ENCODE data around the gene KIDINS220.

Gene KIDINS220

GRCh38 chr2:8836971-8837794, at the start of gene KIDINS220:
TSS of gene KIDINS220 (minus strand) at chr2:8837613. CDS start at chr2:8827093, 10,520 bp downstream.
- peak; percentile 33 for DNase-seq (ENCODE audit: low read depth, low spot score)
- no peaks in the 10 kb centered on the region for H3K9me3 ChIP-seq (ENCODE audit: control insufficient read depth, insufficient read depth, low read length)
- H3K36me3 ChIP-seq (ENCODE audit: control insufficient read depth, insufficient read depth, low read length) = no peaks in the 10 kb centered on the region
- peak within 1 kb of the TSS; percentile 76; the same call in 1 of the 2 replicates for H3K4me3 ChIP-seq (ENCODE audit: low read length)
- H3K27ac ChIP-seq (ENCODE audit: low read length) = no peak within 1 kb of the TSS
- H3K27me3 ChIP-seq (ENCODE audit: control insufficient read depth, insufficient read depth, low read length) = no peaks in the 10 kb centered on the region
- no CpG with 5 or more reads among the region's 67 CpGs for WGBS (ENCODE audit: insufficient coverage, insufficient read length)
- peaks cover 2% of the 10 kb centered on the region; the same call in 1 of the 2 replicates for H3K4me1 ChIP-seq (ENCODE audit: control insufficient read depth, insufficient read depth, low read length)

- no CpG with 5 or more reads among the region's 2 CpGs for WGBS (ENCODE audit: insufficient coverage, insufficient read length)
- no peak overlapping the region for H3K27ac ChIP-seq (ENCODE audit: low read length)
- no peaks in the 10 kb centered on the region for H3K27me3 ChIP-seq (ENCODE audit: control insufficient read depth, insufficient read depth, low read length)
- H3K36me3 ChIP-seq (ENCODE audit: control insufficient read depth, insufficient read depth, low read length) = no peaks in the 10 kb centered on the region
- no peak overlapping the region for H3K4me3 ChIP-seq (ENCODE audit: low read length)
- DNase-seq (ENCODE audit: low read depth, low spot score) = no peak
- no peaks in the 10 kb centered on the region for H3K4me1 ChIP-seq (ENCODE audit: control insufficient read depth, insufficient read depth, low read length)
- H3K9me3 ChIP-seq (ENCODE audit: control insufficient read depth, insufficient read depth, low read length) = no peaks in the 10 kb centered on the region
Measured at GRCh38 chr2:8886876-8887275, 49.5 kb upstream of the KIDINS220 start.

GRCh38 chr2:8886202-8886518, 48.7 kb upstream of the KIDINS220 start:
- no peak for DNase-seq (ENCODE audit: low read depth, low spot score)
- no peaks in the 10 kb centered on the region for H3K27me3 ChIP-seq (ENCODE audit: control insufficient read depth, insufficient read depth, low read length)
- H3K4me1 ChIP-seq (ENCODE audit: control insufficient read depth, insufficient read depth, low read length) = no peaks in the 10 kb centered on the region
- H3K9me3 ChIP-seq (ENCODE audit: control insufficient read depth, insufficient read depth, low read length) = no peaks in the 10 kb centered on the region
- WGBS (ENCODE audit: insufficient coverage, insufficient read length) = no CpG with 5 or more reads among the region's 1 CpG
- no peak overlapping the region for H3K4me3 ChIP-seq (ENCODE audit: low read length)
- H3K36me3 ChIP-seq (ENCODE audit: control insufficient read depth, insufficient read depth, low read length) = no peaks in the 10 kb centered on the region
- H3K27ac ChIP-seq (ENCODE audit: low read length) = no peak overlapping the region

GRCh38 chr2:8885449-8886201, 48.2 kb upstream of the KIDINS220 start:
- H3K4me3 ChIP-seq (ENCODE audit: low read length) = no peak overlapping the region
- H3K27me3 ChIP-seq (ENCODE audit: control insufficient read depth, insufficient read depth, low read length) = no peaks in the 10 kb centered on the region
- H3K4me1 ChIP-seq (ENCODE audit: control insufficient read depth, insufficient read depth, low read length) = no peaks in the 10 kb centered on the region
- H3K9me3 ChIP-seq (ENCODE audit: control insufficient read depth, insufficient read depth, low read length) = no peaks in the 10 kb centered on the region
- H3K36me3 ChIP-seq (ENCODE audit: control insufficient read depth, insufficient read depth, low read length) = no peaks in the 10 kb centered on the region
- 100% methylated on average over 2 of the region's 7 CpGs for WGBS (ENCODE audit: insufficient coverage, insufficient read length)
- H3K27ac ChIP-seq (ENCODE audit: low read length) = no peak overlapping the region
- no peak for DNase-seq (ENCODE audit: low read depth, low spot score)

- no peak for DNase-seq (ENCODE audit: low read depth, low spot score)
- no peaks in the 10 kb centered on the region for H3K27me3 ChIP-seq (ENCODE audit: control insufficient read depth, insufficient read depth, low read length)
- no peaks in the 10 kb centered on the region for H3K36me3 ChIP-seq (ENCODE audit: control insufficient read depth, insufficient read depth, low read length)
- H3K4me1 ChIP-seq (ENCODE audit: control insufficient read depth, insufficient read depth, low read length) = no peaks in the 10 kb centered on the region
- H3K27ac ChIP-seq (ENCODE audit: low read length) = no peak overlapping the region
- H3K9me3 ChIP-seq (ENCODE audit: control insufficient read depth, insufficient read depth, low read length) = no peaks in the 10 kb centered on the region
- WGBS (ENCODE audit: insufficient coverage, insufficient read length) = no CpG with 5 or more reads among the region's 4 CpGs
- no peak overlapping the region for H3K4me3 ChIP-seq (ENCODE audit: low read length)
Measured at GRCh38 chr2:8884812-8885211, 47.4 kb upstream of the KIDINS220 start.

- 0 out of 2 replicates have a peak, but pooled peaks cover 2% of the 10 kb centered on the region for H3K36me3 ChIP-seq (ENCODE audit: control insufficient read depth, insufficient read depth, low read length)
- WGBS (ENCODE audit: insufficient coverage, insufficient read length) = no CpG with 5 or more reads among the region's 5 CpGs
- peak; percentile 68 for DNase-seq (ENCODE audit: low read depth, low spot score)
- H3K9me3 ChIP-seq (ENCODE audit: control insufficient read depth, insufficient read depth, low read length) = no peaks in the 10 kb centered on the region
- H3K4me1 ChIP-seq (ENCODE audit: control insufficient read depth, insufficient read depth, low read length) = peaks cover 2% of the 10 kb centered on the region; the same call in 1 of the 2 replicates
- H3K4me3 ChIP-seq (ENCODE audit: low read length) = no peak overlapping the region
- H3K27ac ChIP-seq (ENCODE audit: low read length) = no peak overlapping the region
- H3K27me3 ChIP-seq (ENCODE audit: control insufficient read depth, insufficient read depth, low read length) = no peaks in the 10 kb centered on the region
Measured at GRCh38 chr2:8882094-8882493, 44.7 kb upstream of the KIDINS220 start.

GRCh38 chr2:8877894-8878293, 40.5 kb upstream of the KIDINS220 start:
- no CpG with 5 or more reads among the region's 4 CpGs for WGBS (ENCODE audit: insufficient coverage, insufficient read length)
- H3K27ac ChIP-seq (ENCODE audit: low read length) = no peak overlapping the region
- no peaks in the 10 kb centered on the region for H3K9me3 ChIP-seq (ENCODE audit: control insufficient read depth, insufficient read depth, low read length)
- 0 out of 2 replicates have a peak, but pooled peaks cover 2% of the 10 kb centered on the region for H3K36me3 ChIP-seq (ENCODE audit: control insufficient read depth, insufficient read depth, low read length)
- no peaks in the 10 kb centered on the region for H3K27me3 ChIP-seq (ENCODE audit: control insufficient read depth, insufficient read depth, low read length)
- DNase-seq (ENCODE audit: low read depth, low spot score) = no peak
- peaks cover 2% of the 10 kb centered on the region; the same call in 1 of the 2 replicates for H3K4me1 ChIP-seq (ENCODE audit: control insufficient read depth, insufficient read depth, low read length)
- no peak overlapping the region for H3K4me3 ChIP-seq (ENCODE audit: low read length)

- H3K4me1 ChIP-seq (ENCODE audit: control insufficient read depth, insufficient read depth, low read length) = peaks cover 2% of the 10 kb centered on the region; the same call in 1 of the 2 replicates
- H3K4me3 ChIP-seq (ENCODE audit: low read length) = no peak overlapping the region
- no peaks in the 10 kb centered on the region for H3K9me3 ChIP-seq (ENCODE audit: control insufficient read depth, insufficient read depth, low read length)
- DNase-seq (ENCODE audit: low read depth, low spot score) = no peak
- WGBS (ENCODE audit: insufficient coverage, insufficient read length) = no CpG with 5 or more reads among the region's 4 CpGs
- 0 out of 2 replicates have a peak, but pooled peaks cover 2% of the 10 kb centered on the region for H3K36me3 ChIP-seq (ENCODE audit: control insufficient read depth, insufficient read depth, low read length)
- H3K27me3 ChIP-seq (ENCODE audit: control insufficient read depth, insufficient read depth, low read length) = no peaks in the 10 kb centered on the region
- H3K27ac ChIP-seq (ENCODE audit: low read length) = no peak overlapping the region
Measured at GRCh38 chr2:8877332-8877731, 39.9 kb upstream of the KIDINS220 start.

GRCh38 chr2:8876628-8877027, 39.2 kb upstream of the KIDINS220 start:
- no peak overlapping the region for H3K4me3 ChIP-seq (ENCODE audit: low read length)
- no peaks in the 10 kb centered on the region for H3K27me3 ChIP-seq (ENCODE audit: control insufficient read depth, insufficient read depth, low read length)
- no peaks in the 10 kb centered on the region for H3K9me3 ChIP-seq (ENCODE audit: control insufficient read depth, insufficient read depth, low read length)
- 0 out of 2 replicates have a peak, but pooled peaks cover 2% of the 10 kb centered on the region for H3K36me3 ChIP-seq (ENCODE audit: control insufficient read depth, insufficient read depth, low read length)
- no peak for DNase-seq (ENCODE audit: low read depth, low spot score)
- H3K4me1 ChIP-seq (ENCODE audit: control insufficient read depth, insufficient read depth, low read length) = peaks cover 2% of the 10 kb centered on the region; the same call in 1 of the 2 replicates
- no peak overlapping the region for H3K27ac ChIP-seq (ENCODE audit: low read length)

GRCh38 chr2:8872821-8873432, 35.5 kb upstream of the KIDINS220 start:
- DNase-seq (ENCODE audit: low read depth, low spot score) = no peak
- H3K27ac ChIP-seq (ENCODE audit: low read length) = no peak overlapping the region
- no peak overlapping the region for H3K4me3 ChIP-seq (ENCODE audit: low read length)
- no peaks in the 10 kb centered on the region for H3K27me3 ChIP-seq (ENCODE audit: control insufficient read depth, insufficient read depth, low read length)
- H3K9me3 ChIP-seq (ENCODE audit: control insufficient read depth, insufficient read depth, low read length) = no peaks in the 10 kb centered on the region
- peaks cover 2% of the 10 kb centered on the region; the same call in 1 of the 2 replicates for H3K4me1 ChIP-seq (ENCODE audit: control insufficient read depth, insufficient read depth, low read length)
- no CpG with 5 or more reads among the region's 11 CpGs for WGBS (ENCODE audit: insufficient coverage, insufficient read length)
- H3K36me3 ChIP-seq (ENCODE audit: control insufficient read depth, insufficient read depth, low read length) = 0 out of 2 replicates have a peak, but pooled peaks cover 2% of the 10 kb centered on the region

Data from iPS DF 6.9 (cell line).